GM18519 (cell line): ENCODE results near the gene SND1.
A peak's percentile ranks its signal among the peaks of the same experiment; 100 is the strongest.

Experiments
- ATAC-seq: cut with Tn5 transposase; IDR thresholded peaks from one replicate; pipeline ENCODE4 v1.9.1; 2021; ENCODE audit warnings: mild to moderate bottlenecking, moderate library complexity; ENCODE audit not compliant: unreplicated experiment, low FRiP score

Gene SND1

GRCh38 chr7:127850195-127850594, 198.2 kb downstream of the SND1 start:
- ATAC-seq = no peak

DNA sequence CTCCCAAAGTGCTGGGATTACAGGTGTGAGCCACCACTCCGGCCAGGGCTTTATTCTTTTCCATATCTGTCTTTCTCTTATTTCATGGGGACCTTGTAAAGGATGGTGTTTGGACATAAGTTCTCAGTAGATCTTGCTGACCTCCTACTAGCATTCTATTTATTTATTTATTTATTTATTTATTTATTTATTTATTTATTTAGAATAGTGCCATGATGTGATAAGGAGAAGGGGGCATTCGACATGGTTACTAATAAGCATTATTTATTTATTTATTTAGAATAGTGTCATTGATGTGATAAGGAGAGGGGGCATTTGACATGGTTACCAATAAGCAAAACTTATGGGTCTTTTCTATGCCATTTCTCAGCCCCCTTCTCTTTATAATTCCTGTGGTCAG, 202.4 kb downstream of the SND1 start:
- no peak for ATAC-seq

- ATAC-seq = no peak
These were observed 205.5 kb downstream of the SND1 start for GRCh38 chr7:127857464-127857841.

DNA sequence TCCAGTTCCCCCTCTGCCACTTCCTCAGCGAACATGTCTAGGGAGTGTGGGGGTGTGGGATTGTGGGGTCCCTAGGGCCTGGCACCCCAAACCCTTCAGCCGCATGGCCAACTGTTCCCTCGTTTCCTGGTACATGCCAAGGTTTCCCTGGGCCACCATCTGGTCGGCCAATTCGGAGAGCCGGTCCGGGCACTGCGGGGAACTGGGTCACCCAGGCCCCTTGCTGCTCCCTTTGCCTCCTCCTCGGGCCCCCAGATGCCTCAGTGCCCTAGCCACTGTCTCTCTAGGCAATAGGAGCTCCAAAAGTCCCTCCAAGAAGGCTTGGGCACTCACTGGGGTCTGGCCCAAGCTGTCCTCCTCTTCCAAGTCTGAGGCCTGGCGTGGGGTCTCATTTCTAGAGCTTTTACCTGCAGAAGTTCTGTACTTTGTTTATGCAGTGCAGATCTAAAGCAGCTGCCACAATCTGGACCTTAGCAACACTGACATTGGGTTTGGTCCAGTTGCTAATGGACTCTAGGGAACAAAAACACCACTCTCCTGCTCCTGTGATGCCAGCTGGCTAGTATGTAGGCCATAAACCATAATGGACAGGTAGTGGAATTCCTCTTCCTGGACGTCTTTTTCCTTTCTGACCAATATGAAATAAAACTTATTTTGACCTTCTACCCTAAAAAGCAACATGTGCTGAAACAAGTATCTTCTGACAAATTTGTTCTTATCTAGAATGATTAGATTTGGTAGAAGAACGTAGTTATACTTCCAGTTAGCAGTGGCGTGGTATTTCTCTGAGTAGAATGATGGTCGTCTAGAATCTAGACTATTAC, 206.3 kb downstream of the SND1 start:
- ATAC-seq = no peak

GRCh38 chr7:127858915-127859189, 206.9 kb downstream of the SND1 start:
- ATAC-seq = no peak

- no peak for ATAC-seq
These were observed 207.3 kb downstream of the SND1 start for GRCh38 chr7:127859330-127859729.

- ATAC-seq = no peak
These were observed 210.5 kb downstream of the SND1 start for GRCh38 chr7:127862525-127862924.

GRCh38 chr7:127863082-127863481, 211.1 kb downstream of the SND1 start:
- ATAC-seq = no peak

DNA sequence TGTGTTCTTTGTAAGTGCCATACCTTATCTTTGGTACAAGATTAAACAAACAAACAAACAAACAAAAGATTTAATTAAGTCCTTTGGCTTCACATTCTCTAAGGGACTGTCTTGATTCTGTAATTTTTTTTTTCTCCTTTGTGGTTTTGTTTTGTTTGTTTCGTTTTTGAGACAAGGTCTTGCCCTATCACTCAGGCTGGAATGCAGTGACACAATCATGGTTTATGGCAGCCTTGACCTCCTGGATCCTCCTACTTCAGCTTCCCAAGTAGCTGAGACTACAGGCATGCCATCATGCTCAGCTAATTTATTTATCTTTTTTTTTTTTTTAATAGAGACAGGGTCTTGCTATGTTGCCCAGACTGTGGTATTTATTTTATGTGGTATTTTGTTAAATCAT, 213.5 kb downstream of the SND1 start:
- ATAC-seq = no peak

DNA sequence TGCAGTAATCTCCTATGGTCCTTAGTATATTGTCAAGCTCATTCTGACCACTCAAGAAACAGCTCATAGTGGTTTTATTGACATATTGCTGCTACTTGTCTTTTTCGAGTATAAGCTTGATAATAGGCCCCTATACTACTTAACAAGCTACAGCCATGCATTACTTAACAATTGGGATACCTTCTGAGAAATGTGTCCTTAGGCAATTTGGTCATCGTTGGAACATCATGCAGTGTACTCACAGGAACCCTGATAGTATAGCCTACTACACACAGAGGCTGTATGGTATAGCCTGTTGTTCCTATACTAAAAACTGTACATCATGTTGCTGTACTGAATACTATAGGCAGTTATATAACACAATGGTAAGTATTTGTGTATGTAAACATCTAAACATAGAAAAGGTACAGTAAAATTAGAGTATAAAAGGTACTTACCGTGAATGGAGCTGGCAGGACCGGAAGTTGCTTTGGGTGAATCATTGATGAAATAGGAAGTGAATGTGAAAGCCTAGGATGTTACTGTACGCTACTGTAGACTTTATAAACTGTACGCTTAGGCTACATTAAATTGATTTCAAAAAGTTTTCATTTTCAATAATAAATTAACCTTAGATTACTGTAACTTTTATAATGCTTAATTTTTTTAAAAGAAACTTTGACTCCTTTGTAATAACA, 218.4 kb downstream of the SND1 start:
- ATAC-seq = no peak

DNA sequence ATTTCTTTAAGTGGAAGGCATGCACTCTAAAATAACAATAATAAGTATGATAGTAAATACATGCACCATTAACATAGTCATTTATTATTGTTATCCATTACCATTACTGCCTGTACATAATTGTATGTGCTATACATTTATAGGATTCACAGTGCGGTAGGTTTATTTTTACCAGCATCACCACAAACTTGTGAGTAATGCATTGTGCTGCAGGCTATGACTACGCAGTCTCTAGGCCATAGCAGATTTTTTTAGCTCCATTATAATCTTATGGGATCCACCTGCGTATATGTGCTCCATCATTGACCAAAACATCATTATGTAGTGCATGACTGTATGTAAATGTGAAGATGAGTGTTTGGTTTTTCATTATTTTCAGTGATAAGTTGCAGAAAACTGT, 219.2 kb downstream of the SND1 start:
- no peak for ATAC-seq

GRCh38 chr7:127872122-127872521, 220.1 kb downstream of the SND1 start:
- ATAC-seq = peak; percentile 60

DNA sequence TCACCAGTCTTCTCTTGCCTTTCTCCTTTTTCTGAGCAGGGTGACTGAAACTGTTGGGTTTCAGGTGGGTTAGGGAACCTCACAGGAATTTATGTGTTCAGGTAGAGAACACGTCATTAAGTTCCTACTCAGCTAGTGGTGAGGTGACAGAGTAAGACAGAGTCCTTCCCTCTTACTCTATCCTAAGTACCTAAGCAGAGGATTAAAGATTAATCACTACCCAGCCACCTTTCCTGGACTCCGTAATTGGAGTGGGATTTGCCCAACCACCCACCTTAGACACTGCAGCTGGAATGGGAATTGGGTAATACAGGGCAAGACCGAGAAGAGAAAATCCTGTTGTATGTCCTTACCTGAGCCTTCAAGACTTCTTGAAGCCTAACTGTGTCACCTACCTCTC, 221.2 kb downstream of the SND1 start:
- ATAC-seq = no peak

- ATAC-seq = no peak
These were observed 222.0 kb downstream of the SND1 start for GRCh38 chr7:127873715-127874636.

GRCh38 chr7:127874951-127875608, 223.1 kb downstream of the SND1 start:
- no peak for ATAC-seq

DNA sequence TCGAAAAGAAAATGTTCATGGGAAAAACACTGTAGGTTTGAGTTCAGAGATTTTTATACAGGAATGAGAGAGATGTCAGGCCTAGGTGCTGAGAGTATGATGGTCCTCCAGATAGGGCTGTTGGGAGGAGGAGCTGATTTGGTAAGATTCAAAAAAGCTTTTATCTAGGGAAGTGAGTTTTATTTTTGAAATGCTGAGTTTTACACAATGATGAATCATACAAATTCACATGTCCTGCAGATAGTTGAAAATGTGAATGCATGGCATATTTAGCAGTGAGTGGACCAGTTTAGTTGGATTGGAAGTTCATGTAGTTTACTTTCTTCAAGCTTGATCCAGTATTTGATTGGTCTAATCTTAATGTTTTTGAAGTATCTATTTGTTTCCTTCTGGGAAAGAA, 224.4 kb downstream of the SND1 start:
- ATAC-seq = no peak

GRCh38 chr7:127877951-127878350, 226.0 kb downstream of the SND1 start:
- ATAC-seq = no peak

- no peak for ATAC-seq
These were observed 226.8 kb downstream of the SND1 start for GRCh38 chr7:127878791-127879190.

DNA sequence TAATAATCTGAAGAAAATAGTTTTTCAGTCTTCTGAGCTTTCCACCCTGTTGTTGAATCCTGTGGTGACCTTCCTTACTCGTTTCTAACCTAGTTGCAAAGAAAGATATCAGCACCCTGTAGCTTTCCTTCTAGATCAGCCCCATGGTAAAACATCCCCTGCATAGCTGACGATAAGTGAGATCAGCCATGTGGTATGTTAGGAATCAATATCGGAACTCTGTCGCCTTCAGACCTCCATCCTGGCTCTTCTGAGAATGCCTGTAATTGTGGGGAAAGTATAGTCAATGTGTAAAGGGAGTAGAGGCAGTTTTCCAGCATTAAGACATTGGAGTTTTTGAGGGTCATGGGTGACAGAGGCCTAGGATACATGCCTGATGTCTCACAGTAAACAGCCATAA, 227.4 kb downstream of the SND1 start:
- no peak for ATAC-seq

DNA sequence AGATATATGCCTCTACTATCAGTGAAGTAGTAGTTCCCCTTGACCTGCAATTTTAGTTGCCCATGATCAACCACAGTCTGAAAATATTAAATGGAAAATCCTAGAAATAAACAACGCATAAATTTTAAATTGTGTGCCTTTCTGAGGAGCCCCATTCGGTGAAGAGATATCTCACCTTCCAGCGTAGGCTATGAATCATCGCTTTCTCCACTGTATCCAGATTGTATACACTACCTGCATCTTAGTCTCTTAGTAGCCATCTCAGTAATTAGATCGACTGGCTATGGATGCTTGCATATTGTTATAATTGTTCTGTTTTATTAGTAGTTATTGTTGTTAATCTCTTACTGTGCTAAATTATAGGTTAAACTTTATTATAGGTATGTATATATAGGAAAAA, 227.9 kb downstream of the SND1 start:
- ATAC-seq = no peak

GRCh38 chr7:127880454-127880853, 228.5 kb downstream of the SND1 start:
- no peak for ATAC-seq
